NCI-H1105 (cell line): Measurements from ENCODE around the gene CELSR1.

Source experiments
- DNase-seq: peaks from one replicate; lab custom pipeline; 2025; lab: John Stamatoyannopoulos, UW

Gene CELSR1

GRCh38 chr22:46374663-46375474, 162.6 kb downstream of the CELSR1 start:
- no peak for DNase-seq

- DNase-seq = peak; percentile 12
Observed at GRCh38 chr22:46373921-46374662, 163.3 kb downstream of the CELSR1 start.

- no peak for DNase-seq
Observed at GRCh38 chr22:46373159-46373558, 164.3 kb downstream of the CELSR1 start.

- DNase-seq = no peak
Observed at GRCh38 chr22:46372686-46373085, 164.7 kb downstream of the CELSR1 start.

GRCh38 chr22:46371623-46372226, 165.7 kb downstream of the CELSR1 start:
- no peak for DNase-seq

- DNase-seq = no peak
Observed at GRCh38 chr22:46370584-46371291, 166.7 kb downstream of the CELSR1 start.

- DNase-seq = no peak
Observed at GRCh38 chr22:46369716-46370583, 167.5 kb downstream of the CELSR1 start.

- no peak for DNase-seq
Observed at GRCh38 chr22:46368871-46369715, 168.3 kb downstream of the CELSR1 start.

- DNase-seq = no peak
Observed at GRCh38 chr22:46368422-46368821, 169.0 kb downstream of the CELSR1 start.

GRCh38 chr22:46367707-46368191, 169.7 kb downstream of the CELSR1 start:
- peak; percentile 51 for DNase-seq

GRCh38 chr22:46366801-46367706, 170.4 kb downstream of the CELSR1 start:
- no peak for DNase-seq

GRCh38 chr22:46366327-46366731, 171.1 kb downstream of the CELSR1 start:
- DNase-seq = no peak

- DNase-seq = no peak
Observed at GRCh38 chr22:46365166-46365624, 172.2 kb downstream of the CELSR1 start.

GRCh38 chr22:46364341-46365165, 172.9 kb downstream of the CELSR1 start:
- no peak for DNase-seq

- DNase-seq = no peak
Observed at GRCh38 chr22:46363611-46364321, 173.7 kb downstream of the CELSR1 start.

- no peak for DNase-seq
Observed at GRCh38 chr22:46362934-46363515, 174.4 kb downstream of the CELSR1 start.
